C4-2B (cell line): ENCODE data around the gene ANGEL1.

Experiments used
- H3K27ac ChIP-seq: fragments of 450-650 bp; 2 replicates; pipeline ENCODE4 v1.5.1; 2017
- ZFX ChIP-seq: fragments of 450-650 bp; IDR thresholded peaks from 2 replicates; pipeline ENCODE4 v1.6.1; 2017
- TF ChIP-seq, protein P1 (sequence below): fragments of 450-650 bp; conservative IDR thresholded peaks from 2 replicates; pipeline ENCODE4 v1.5.1; 2017; ENCODE audit warnings: mild to moderate bottlenecking

Gene ANGEL1

DNA sequence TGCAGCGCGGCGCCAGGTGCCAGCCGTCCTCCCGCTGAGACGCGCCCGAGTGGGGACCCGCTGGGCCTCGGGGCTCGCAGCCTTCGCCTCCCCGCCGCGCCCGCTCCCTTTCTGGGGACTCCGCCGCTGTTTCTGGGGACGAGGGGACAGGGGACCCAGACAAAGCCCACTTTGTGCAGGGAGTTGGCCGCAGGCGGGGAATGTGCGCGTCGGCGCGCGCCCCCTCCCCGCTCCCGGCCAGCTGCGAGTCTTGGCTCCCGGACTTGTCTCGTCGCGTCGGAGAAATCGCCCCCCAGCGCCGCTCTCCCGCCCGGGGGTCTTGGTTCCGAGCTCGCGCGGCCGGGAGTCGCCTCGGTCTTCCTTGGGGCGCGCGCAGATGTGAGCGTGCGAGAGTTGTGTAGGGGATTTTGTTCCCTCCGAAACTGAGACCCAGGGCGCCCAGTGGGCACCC is 50.7 kb downstream of the ANGEL1 start:
- H3K27ac ChIP-seq, result peak overlapping the region; percentile 34
- TF ChIP-seq ZFX, result no peak
- TF ChIP-seq, protein P1, sequence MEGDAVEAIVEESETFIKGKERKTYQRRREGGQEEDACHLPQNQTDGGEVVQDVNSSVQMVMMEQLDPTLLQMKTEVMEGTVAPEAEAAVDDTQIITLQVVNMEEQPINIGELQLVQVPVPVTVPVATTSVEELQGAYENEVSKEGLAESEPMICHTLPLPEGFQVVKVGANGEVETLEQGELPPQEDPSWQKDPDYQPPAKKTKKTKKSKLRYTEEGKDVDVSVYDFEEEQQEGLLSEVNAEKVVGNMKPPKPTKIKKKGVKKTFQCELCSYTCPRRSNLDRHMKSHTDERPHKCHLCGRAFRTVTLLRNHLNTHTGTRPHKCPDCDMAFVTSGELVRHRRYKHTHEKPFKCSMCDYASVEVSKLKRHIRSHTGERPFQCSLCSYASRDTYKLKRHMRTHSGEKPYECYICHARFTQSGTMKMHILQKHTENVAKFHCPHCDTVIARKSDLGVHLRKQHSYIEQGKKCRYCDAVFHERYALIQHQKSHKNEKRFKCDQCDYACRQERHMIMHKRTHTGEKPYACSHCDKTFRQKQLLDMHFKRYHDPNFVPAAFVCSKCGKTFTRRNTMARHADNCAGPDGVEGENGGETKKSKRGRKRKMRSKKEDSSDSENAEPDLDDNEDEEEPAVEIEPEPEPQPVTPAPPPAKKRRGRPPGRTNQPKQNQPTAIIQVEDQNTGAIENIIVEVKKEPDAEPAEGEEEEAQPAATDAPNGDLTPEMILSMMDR, result no peak

DNA sequence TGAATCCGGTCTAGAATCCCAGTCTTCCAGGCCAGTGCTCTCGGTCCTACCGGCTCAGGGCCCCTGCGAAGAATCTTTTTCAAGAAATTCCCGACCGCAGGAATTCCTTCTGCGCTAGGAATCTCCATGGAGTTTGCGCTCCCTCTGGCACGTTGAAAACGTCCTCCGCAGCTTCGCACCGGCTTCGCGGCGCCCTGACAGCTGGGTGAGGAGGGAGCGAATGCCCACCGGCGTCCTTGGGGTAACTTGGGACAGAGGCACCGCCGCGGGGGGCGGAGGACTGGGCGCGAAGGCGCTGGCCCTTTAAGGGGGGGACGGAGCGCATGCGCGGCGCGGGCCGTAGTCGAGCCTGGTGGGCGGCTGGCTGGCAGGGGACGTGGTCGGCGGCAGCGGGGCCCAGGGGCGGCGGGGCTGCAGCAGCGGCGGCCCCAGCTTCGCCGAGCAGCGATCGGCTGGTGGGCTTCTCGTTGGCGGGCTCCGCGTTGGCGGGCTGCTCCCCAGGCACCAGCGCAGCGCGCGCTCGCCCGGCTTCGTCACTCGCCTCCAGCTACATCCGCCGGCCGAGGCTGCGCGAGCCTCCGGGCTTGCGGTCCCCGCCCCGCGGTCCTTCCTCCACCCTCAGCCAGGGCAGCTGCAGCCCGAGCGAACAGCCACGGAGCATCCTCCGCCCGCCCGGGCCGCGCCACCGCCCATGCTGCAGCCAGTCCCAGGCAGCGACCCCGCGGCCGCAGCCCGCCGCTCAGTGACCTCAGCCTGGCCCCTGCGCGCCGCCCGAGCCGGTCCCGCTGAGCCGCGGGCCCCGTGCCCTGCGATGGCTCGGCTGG is 51.3 kb downstream of the ANGEL1 start, which contains the start of gene VASH1:
Gene VASH1, plus strand, starts transcription at position 333 of the 824 bp plus-strand sequence. CDS start 1,354 bp downstream, outside the sequence.
- no peak for TF ChIP-seq ZFX
- TF ChIP-seq, protein P1, result no peak

DNA sequence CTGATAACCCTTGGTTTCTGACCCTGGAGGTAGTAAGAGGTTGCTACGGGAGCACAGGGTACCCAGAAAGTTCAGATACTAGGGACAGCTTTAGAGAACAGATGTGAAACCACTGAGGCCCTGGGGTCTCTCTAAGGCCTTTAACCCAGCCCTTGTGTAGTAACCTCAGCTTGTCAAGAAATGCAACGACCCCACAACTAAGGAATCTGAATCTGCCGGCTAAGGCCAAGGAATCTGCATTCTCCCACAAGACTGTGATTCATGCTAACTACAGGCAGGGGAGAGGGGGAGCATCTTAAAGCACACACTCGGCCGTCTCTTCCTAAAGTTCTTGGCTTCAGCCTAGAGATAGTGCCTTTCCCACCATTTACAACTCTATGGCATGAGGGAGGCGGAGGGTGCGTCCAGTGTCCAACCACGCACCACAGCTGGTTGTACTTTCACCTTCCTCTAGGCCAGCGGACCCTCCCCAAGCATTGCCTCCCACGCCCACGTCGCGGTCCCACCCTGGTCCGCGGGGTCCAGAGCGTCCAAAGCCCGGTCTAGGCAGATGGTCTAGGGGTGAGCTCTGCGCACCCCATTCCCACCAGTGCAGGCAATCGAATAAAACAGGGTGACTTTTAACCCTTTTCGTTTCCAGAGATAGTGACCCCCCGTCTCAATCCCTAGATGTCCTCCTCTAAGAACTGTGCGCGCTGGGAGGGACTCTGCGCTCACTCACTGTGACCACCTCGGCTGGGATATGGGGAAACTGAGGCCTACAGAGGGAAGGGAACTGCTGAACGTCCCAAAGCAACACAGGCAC is 52.1 kb downstream of the ANGEL1 start:
- H3K27ac ChIP-seq, result no peak overlapping the region
- TF ChIP-seq ZFX, result no peak
- TF ChIP-seq, protein P1, result no peak

More for the DNA sequence above, 51.3 kb downstream of the ANGEL1 start, which contains the start of gene VASH1:
- peak within 1 kb of the TSS; percentile 34 for H3K27ac ChIP-seq

DNA sequence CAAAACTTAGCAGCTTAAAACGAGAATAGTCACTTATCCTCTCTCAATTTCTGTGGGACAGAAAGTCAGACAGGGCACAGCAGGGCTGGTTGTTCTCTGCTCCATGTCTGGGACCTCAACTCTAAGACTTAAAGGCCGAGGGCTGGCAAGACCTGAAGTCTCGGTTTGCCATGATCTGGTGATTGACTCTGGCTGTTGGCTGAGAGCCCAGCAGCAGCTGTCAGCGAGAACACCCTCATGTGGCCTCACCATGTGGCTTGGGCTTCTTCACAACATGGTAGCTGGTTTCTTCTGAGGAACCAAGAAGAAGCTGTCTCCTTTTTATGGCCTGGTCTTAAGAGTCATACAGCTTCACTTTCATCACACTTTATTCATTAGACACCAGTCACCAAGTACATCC is 53.1 kb downstream of the ANGEL1 start:
- no peak overlapping the region for H3K27ac ChIP-seq
- TF ChIP-seq, protein P1, result no peak
- no peak for TF ChIP-seq ZFX

DNA sequence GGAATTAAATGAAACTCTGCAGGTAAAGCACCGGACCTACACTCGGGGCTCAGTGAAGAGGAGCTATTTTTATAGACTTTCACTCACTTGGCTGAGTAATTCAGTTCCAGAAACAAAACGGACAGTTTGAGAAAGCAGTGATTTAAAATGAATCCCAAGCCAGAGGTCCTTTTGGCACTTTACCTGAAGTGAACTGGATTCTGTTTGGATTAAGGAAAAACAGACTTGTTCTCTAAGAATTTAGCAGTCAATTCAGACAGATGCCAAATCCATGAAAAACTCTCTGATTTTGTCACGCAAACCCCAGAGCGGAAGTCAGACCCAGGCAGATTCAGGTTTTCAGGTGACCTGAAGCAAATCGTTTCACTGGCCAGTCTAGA is 56.3 kb downstream of the ANGEL1 start:
- TF ChIP-seq, protein P1, result no peak
- TF ChIP-seq ZFX, result no peak

DNA sequence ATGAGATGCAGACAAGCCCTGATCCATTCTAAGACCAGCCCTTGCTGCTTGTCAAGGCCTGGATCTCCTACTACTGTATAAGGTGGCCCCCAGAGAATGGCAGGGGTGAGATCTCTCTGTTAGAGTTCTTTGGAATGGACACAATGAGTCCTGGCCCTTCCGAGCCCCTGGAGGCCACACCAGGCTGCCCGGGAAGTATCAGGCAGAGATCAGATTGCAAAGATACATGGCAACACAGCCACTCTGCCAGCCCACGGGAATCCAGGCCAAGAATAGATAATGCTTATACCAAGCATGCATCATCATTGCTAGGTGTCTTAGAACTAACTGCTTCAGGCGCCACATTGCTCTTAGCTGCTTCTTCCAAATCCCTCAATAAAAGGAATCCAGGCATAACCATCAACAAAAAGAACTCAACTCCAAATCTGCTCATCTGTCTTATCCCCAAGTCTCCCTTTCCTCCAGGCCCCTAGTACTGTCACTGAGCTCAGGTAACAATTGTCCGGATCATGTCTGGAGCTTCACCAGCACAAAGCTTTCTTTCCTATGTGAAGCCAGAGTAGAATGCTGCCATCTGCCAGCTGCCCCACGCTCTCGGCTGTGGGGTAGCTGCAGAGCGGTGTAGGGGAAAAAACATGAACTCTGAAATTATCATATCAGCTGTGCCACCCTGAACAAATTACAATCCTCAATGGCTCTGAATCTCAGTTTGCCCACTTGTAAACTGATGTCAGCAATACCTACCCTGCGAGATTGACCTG is 56.9 kb downstream of the ANGEL1 start:
- H3K27ac ChIP-seq, result no peak overlapping the region
- TF ChIP-seq ZFX, result no peak
- TF ChIP-seq, protein P1, result no peak

More for the DNA sequence above, 56.3 kb downstream of the ANGEL1 start:
- no peak overlapping the region for H3K27ac ChIP-seq
